HepG2 (cell line): ENCODE data around the gene SLC25A47. TPM values are rescaled to one million over a fixed set of nuclear protein-coding genes. Genes with fewer than 3 reads are reported as not detected.

Experiments
- ATAC-seq: fragments of 200-7000 bp; cut with Tn5 transposase; 3 replicates; pipeline ENCODE4 v1.9.1; 2020; ENCODE audit warnings: mild to moderate bottlenecking, moderate library complexity
- BruUV-seq: library from RNA; stranded (reverse); fragments of 400-500 nt; replicated peaks from 2 replicates; lab custom pipeline; 2021; lab: Mats Ljungman, UMichigan
- CTCF ChIA-PET: fragments of 300-600 bp; formaldehyde crosslinking; extraction: SDS; loops from one replicate; lab custom pipeline; 2021; ENCODE audit warnings: low total read pairs, inconsistent platforms, low intra/inter-chr PET ratio; lab: Yijun Ruan, JAX
- POLR2A ChIA-PET: fragments of 350-600 bp; sonication (Branson Sonifier 250); formaldehyde crosslinking; loops from one replicate; lab custom pipeline; 2020; ENCODE audit warnings: antibody characterized with exemption, inconsistent platforms; lab: Yijun Ruan, JAX
- DNase-seq: peaks from one replicate; pipeline ENCODE4 v3.0.0-alpha.2; 2015; ENCODE audit warnings: low spot score
- FAIRE-seq: peaks from 3 replicates; lab custom pipeline; 2011; peaks lifted over from hg19 to GRCh38; lab: Jason Lieb, UNC
- H2AFZ ChIP-seq: one replicate; pipeline ENCODE4 v1.6.1; 2011; ENCODE audit warnings: low read length, inconsistent platforms
- H3K27ac ChIP-seq: fragments of 300-600 bp; 3 replicates; pipeline ENCODE4 v1.8.0; 2011; ENCODE audit warnings: mixed run types, mild to moderate bottlenecking, mixed read lengths, low read length, inconsistent platforms; ENCODE audit not compliant: insufficient read depth; ENCODE audit errors: extremely low read length
- H3K27me3 ChIP-seq, 2 experiments: fragments of 200-600 bp in 1 of 2; 2 replicates in 1 of 2; 3 replicates in 1 of 2; pipeline versions ENCODE4 v1.6.0 to v1.8.0; 2011; ENCODE audit warnings: low read length in 2 of 2, mild to moderate bottlenecking in 2 of 2, moderate library complexity in 2 of 2, inconsistent platforms in 1 of 2; ENCODE audit not compliant: insufficient read depth in 2 of 2, control insufficient read depth in 1 of 2
- H3K36me3 ChIP-seq, 2 experiments: fragments of 200-600 bp in 1 of 2; replicated peaks in 1 of 2; 2 replicates in 1 of 2; 3 replicates in 1 of 2; pipeline versions ENCODE4 v1.5.1 to v1.8.0; 2011; ENCODE audit warnings: low read length in 2 of 2, inconsistent platforms in 1 of 2; ENCODE audit not compliant: insufficient read depth in 2 of 2, control insufficient read depth in 1 of 2
- H3K4me1 ChIP-seq: 2 replicates; pipeline ENCODE4 v1.5.1; 2012; ENCODE audit warnings: low read length, inconsistent platforms; ENCODE audit not compliant: insufficient read depth
- H3K4me2 ChIP-seq: 2 replicates; pipeline ENCODE4 v1.6.0; 2011; ENCODE audit warnings: low read depth, low read length, inconsistent platforms
- H3K4me3 ChIP-seq, 3 experiments: fragments of 200-600 bp in 1 of 3; sonication (generic), shearing (Covaris generic) in 1 of 3; replicated peaks in 1 of 3; 2 replicates each; pipeline ENCODE4 v1.5.1; 2011 to 2016; ENCODE audit warnings: low read length in 3 of 3, inconsistent platforms in 2 of 3, low read depth in 2 of 3, mild to moderate bottlenecking in 2 of 3, control low read depth in 1 of 3, mixed read lengths in 1 of 3; ENCODE audit not compliant: insufficient read depth in 1 of 3
- H3K79me2 ChIP-seq: one replicate; pipeline ENCODE4 v1.6.1; 2011; ENCODE audit warnings: low read length, inconsistent platforms; ENCODE audit not compliant: insufficient read depth
- H3K9ac ChIP-seq: 2 replicates; pipeline ENCODE4 v1.6.0; 2011; ENCODE audit warnings: mild to moderate bottlenecking, low read depth, low read length, inconsistent platforms; ENCODE audit not compliant: insufficient read depth
- H3K9me3 ChIP-seq: 2 replicates; pipeline ENCODE4 v1.5.1; 2012; ENCODE audit warnings: mild to moderate bottlenecking, low read length
- H4K20me1 ChIP-seq: 2 replicates; pipeline ENCODE4 v1.6.0; 2011; ENCODE audit warnings: inconsistent platforms, mild to moderate bottlenecking, low read length, moderate library complexity; ENCODE audit not compliant: insufficient read depth
- AGO2 ChIP-seq: fragments of 200-400 bp; formaldehyde crosslinking; optimal IDR thresholded peaks from 2 replicates; pipeline ENCODE3; 2017; ENCODE audit warnings: mild to moderate bottlenecking, low read depth, low read length, moderate library complexity
- FOXK1 ChIP-seq: sonication (generic); formaldehyde crosslinking; IDR thresholded peaks from 2 replicates; pipeline ENCODE4 v1.4.0; 2020; ENCODE audit warnings: low read depth, missing genetic modification reagents, borderline replicate concordance
- FOXO4 ChIP-seq: sonication (generic); formaldehyde crosslinking; conservative IDR thresholded peaks from 2 replicates; pipeline ENCODE4 v1.8.1; 2023; ENCODE audit warnings: missing genetic modification reagents
- HIVEP1 ChIP-seq: sonication (generic); formaldehyde crosslinking; IDR thresholded peaks from 2 replicates; pipeline ENCODE4 v1.4.0; 2020; ENCODE audit warnings: mild to moderate bottlenecking, missing genetic modification reagents
- KMT2B ChIP-seq: IDR thresholded peaks from 2 replicates; pipeline ENCODE4 v1.6.1; 2016; ENCODE audit warnings: missing genetic modification reagents, missing compliant biosample characterization
- TSC22D2 ChIP-seq: sonication (generic); formaldehyde crosslinking; IDR thresholded peaks from 2 replicates; pipeline ENCODE4 v1.5.1; 2020; ENCODE audit warnings: missing genetic modification reagents, mild to moderate bottlenecking, borderline replicate concordance
- ZNF510 ChIP-seq: sonication (generic); formaldehyde crosslinking; IDR thresholded peaks from 2 replicates; pipeline ENCODE4 v1.4.0; 2020; ENCODE audit warnings: low read depth, mild to moderate bottlenecking, missing genetic modification reagents
- ZNF572 ChIP-seq: sonication (generic); formaldehyde crosslinking; IDR thresholded peaks from 2 replicates; pipeline ENCODE4 v1.5.1; 2020; ENCODE audit warnings: mild to moderate bottlenecking, missing genetic modification reagents
- WGBS: methylation state at CpG from one replicate; pipeline ENCODE4 v1.1.6; 2017; ENCODE audit warnings: low lambda C conversion rate; 5-methylcytosine and 5-hydroxymethylcytosine counted together
- in situ Hi-C: cut with HindIII; loops from 2 replicates; pipeline ENCODE4 v1.10.0; 2017; ENCODE audit warnings: low pct_unique_long_range_greater_than_20kb; ENCODE audit not compliant: extremely low pct_ligation_motif_present
- intact Hi-C: fragments of 100-400 bp; cut with micrococcal nuclease; formaldehyde crosslinking; loops from one replicate; pipeline ENCODE4 v1.10.0; 2022; ENCODE audit not compliant: unreplicated experiment
- polyA plus RNA-seq, 8 experiments: library from polyadenylated mRNA; depleted of rRNA in 3 of 8; stranded (reverse) in 7 of 8; unstranded in 1 of 8; fragments of >200 nt; fragmentation: Illumina TruSeq in 4 of 8; extraction: Trizol in 4 of 8; gene quantifications; 2 replicates each; pipeline versions ENCODE4 v1.2.1 to v1.2.3, GENCODE V29; 2011 to 2016; ENCODE audit warnings: low read depth in 4 of 8, missing spikeins in 1 of 8, mixed read lengths in 1 of 8; ENCODE audit not compliant: insufficient read depth in 1 of 8
- total RNA-seq, 5 experiments: library from RNA; depleted of rRNA; stranded (reverse); fragments of >200 nt; fragmentation: Illumina TruSeq; extraction: Trizol; gene quantifications; 2 replicates each; pipeline ENCODE4 v1.2.3, GENCODE V29; 2016; ENCODE audit warnings: low read depth in 1 of 5
- TF ChIP-seq, protein P1 (sequence below): IDR thresholded peaks from 2 replicates; pipeline ENCODE4 v1.6.1; 2016; ENCODE audit warnings: mild to moderate bottlenecking, missing biosample characterization, missing genetic modification reagents
- TF ChIP-seq, protein P2 (sequence below): sonication (generic); formaldehyde crosslinking; IDR thresholded peaks from 2 replicates; pipeline ENCODE4 v1.4.0; 2020; ENCODE audit warnings: mild to moderate bottlenecking, missing genetic modification reagents

SLC25A47 gene
- total and polyA plus RNA-seq, 2 of the 13 experiments (the other 11 are each of a cell fraction or from before 2014, with no cell fraction given) = 1.0 to 1.7 TPM

DNA sequence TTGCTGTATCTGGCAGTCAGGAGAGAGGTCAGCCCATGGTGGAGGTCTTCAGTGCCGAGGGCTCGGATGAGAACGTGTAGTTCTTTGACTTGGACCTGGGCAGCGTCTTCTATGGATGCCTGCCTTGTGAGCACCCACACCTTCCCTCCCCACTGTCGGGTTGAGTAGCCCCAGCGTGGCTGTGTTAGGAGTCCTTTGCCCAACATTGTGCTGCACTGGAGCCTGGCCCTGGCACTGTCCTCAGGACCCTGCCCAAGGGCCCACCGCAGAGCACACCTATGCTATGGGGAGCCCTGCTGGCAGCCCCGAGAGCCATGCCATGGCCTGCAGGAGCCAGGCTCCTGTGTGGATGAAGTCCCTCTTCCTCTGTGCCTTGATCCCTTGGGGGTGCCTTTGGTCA lies 43.6 kb upstream of the SLC25A47 start (continued):
- TF ChIP-seq ZNF572 (CRISPR knock-in tag) = no peak

GRCh38 chr14:100281286-100282082 lies 41.7 kb upstream of the SLC25A47 start:
- 97% methylated on average over 6 of the region's 11 CpGs for WGBS
- Histone ChIP-seq H3K4me1 (peaks cover 63% of the 10 kb centered on the region), H2AFZ (no peak overlapping the region), H3K4me2 (no peak overlapping the region), H4K20me1 (peaks cover 25% of the 10 kb centered on the region), H3K27me3 (no peaks in the 10 kb centered on the region), H3K4me3 (no peak overlapping the region), H3K9ac (no peak overlapping the region), H3K36me3 (peaks cover 8 to 22% of the 10 kb centered on the region in 2 experiments), H3K79me2 (peaks cover 37% of the 10 kb centered on the region), H3K27ac (peak overlapping the region; percentile 2), H3K9me3 (no peaks in the 10 kb centered on the region)
- BruUV-seq = no TSS peak
- ChIA-PET CTCF (no interaction called here), POLR2A (no interaction called here)
- no peak for FAIRE-seq
- no peak for ATAC-seq
- intact Hi-C loops = loop anchor here (5.0 kb wide), 1 partner anchor 1521 kb away; no protein-coding TSS in a partner anchor
- in situ Hi-C loops = no loop called here
- no peak for DNase-seq
- TF ChIP-seq FOXO4 (CRISPR knock-in tag) = 0 out of 2 replicates have a peak, but pooled peaks have one; percentile 67
- peak; percentile 31 for TF ChIP-seq AGO2
- TF ChIP-seq, protein P1, sequence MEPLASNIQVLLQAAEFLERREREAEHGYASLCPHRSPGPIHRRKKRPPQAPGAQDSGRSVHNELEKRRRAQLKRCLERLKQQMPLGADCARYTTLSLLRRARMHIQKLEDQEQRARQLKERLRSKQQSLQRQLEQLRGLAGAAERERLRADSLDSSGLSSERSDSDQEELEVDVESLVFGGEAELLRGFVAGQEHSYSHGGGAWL (CRISPR knock-in tag) = no peak
- TF ChIP-seq TSC22D2 = no peak
- TF ChIP-seq ZNF510 (CRISPR knock-in tag) = no peak
- TF ChIP-seq, protein P2, sequence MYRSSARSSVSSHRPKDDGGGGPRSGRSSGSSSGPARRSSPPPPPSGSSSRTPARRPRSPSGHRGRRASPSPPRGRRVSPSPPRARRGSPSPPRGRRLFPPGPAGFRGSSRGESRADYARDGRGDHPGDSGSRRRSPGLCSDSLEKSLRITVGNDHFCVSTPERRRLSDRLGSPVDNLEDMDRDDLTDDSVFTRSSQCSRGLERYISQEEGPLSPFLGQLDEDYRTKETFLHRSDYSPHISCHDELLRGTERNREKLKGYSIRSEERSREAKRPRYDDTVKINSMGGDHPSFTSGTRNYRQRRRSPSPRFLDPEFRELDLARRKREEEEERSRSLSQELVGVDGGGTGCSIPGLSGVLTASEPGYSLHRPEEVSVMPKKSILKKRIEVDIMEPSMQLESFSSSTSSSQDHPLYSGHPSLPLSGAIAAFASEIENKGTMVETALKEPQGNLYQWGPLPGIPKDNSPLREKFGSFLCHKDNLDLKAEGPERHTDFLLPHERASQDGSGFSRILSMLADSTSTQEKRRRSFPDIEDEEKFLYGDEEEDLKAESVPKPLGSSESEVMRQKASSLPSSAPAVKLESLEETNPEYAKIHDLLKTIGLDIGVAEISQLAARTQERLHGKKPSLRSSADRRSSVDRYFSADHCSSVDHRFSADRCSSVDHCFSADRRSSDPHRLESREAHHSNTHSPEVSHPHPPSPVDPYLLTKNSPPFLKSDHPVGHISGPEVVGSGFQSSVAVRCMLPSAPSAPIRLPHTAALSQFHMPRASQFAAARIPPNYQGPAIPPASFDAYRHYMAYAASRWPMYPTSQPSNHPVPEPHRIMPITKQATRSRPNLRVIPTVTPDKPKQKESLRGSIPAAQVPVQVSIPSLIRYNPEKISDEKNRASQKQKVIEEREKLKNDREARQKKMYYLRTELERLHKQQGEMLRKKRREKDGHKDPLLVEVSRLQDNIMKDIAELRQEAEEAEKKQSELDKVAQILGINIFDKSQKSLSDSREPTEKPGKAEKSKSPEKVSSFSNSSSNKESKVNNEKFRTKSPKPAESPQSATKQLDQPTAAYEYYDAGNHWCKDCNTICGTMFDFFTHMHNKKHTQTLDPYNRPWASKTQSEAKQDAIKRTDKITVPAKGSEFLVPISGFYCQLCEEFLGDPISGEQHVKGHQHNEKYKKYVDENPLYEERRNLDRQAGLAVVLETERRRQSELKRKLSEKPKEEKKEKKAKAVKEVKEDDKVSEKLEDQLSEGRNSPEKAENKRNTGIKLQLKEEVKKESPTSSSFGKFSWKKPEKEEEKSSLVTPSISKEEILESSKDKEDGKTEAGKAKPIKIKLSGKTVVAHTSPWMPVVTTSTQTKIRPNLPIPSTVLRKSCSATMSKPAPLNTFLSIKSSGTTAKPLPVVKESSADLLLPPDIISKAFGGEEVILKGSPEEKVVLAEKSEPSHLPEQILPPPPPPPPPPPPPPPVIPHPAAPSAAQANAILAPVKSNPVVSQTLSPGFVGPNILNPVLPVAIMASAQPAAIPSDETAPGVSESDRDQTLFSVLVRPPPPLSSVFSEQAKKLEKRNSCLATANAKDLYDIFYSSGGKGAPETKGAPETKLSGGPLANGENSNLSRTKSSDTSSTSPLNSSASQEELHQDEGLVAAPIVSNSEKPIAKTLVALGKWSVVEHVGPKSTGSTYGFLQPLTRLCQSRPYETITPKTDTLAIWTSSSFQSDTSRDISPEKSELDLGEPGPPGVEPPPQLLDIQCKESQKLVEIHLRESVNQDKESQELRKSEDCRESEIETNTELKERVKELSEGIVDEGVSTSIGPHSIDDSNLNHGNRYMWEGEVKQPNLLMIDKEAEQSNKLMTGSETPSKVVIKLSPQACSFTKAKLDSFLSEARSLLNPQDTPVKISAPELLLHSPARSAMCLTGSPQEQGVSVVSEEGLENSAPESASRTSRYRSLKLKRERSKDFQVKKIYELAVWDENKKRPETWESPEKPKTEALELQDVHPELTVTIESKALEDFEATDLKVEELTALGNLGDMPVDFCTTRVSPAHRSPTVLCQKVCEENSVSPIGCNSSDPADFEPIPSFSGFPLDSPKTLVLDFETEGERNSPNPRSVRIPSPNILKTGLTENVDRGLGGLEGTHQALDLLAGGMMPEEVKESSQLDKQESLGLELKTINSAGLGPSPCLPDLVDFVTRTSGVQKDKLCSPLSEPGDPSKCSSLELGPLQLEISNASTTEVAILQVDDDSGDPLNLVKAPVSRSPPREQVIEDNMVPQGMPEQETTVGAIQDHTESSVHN (CRISPR knock-in tag) = no peak
- TF ChIP-seq FOXK1 (CRISPR knock-in tag) = no peak
- TF ChIP-seq KMT2B = no peak
- 0 out of 2 replicates have a peak, but pooled peaks have one; percentile 29 for TF ChIP-seq HIVEP1
